IMR-90 (cell line): ENCODE data around the gene ZNF280C. TPM values are rescaled to one million over a fixed set of nuclear protein-coding genes. Genes with fewer than 3 reads are reported as not detected.

Experiments
- ATAC-seq: fragments of 200-7000 bp; cut with Tn5 transposase; 2 replicates; pipeline ENCODE4 v1.9.1; 2020; ENCODE audit warnings: low read depth, mild to moderate bottlenecking, moderate library complexity
- BruUV-seq: library from RNA; stranded (reverse); fragments of 400-500 nt; replicated peaks from 2 replicates; lab custom pipeline; 2021; lab: Mats Ljungman, UMichigan
- CTCF ChIA-PET: fragments of 300-600 bp; formaldehyde crosslinking; extraction: SDS; loops from one replicate; lab custom pipeline; 2021; ENCODE audit warnings: antibody characterized with exemption; lab: Yijun Ruan, JAX
- POLR2A ChIA-PET: fragments of 300-600 bp; sonication (Branson Sonifier 250); formaldehyde crosslinking; loops from one replicate; lab custom pipeline; 2022; ENCODE audit warnings: antibody characterized with exemption; ENCODE audit not compliant: unreplicated experiment; lab: Charles Lee
- DNase-seq: peaks from one replicate; pipeline ENCODE4 v3.0.0; 2013
- H2AFZ ChIP-seq: replicated peaks from 2 replicates; pipeline ENCODE3; 2013; ENCODE audit warnings: low read length, mild to moderate bottlenecking; ENCODE audit not compliant: poor library complexity
- H2AK5ac ChIP-seq: 2 replicates; pipeline ENCODE4 v1.6.1; 2013; ENCODE audit warnings: low read depth, low read length, inconsistent platforms
- H2AK9ac ChIP-seq: replicated peaks from 2 replicates; pipeline ENCODE3; 2013; ENCODE audit warnings: mild to moderate bottlenecking, low read depth, low read length, moderate library complexity; ENCODE audit not compliant: poor library complexity
- H2BK120ac ChIP-seq: 2 replicates; pipeline ENCODE4 v1.6.1; 2013; ENCODE audit warnings: low read depth, low read length, inconsistent platforms
- H2BK15ac ChIP-seq: 3 replicates; pipeline ENCODE4 v1.6.1; 2013; ENCODE audit warnings: low read depth, low read length, inconsistent platforms
- H2BK20ac ChIP-seq: 2 replicates; pipeline ENCODE4 v1.6.1; 2013; ENCODE audit warnings: low read depth, mild to moderate bottlenecking, inconsistent platforms, low read length, moderate library complexity
- H2BK5ac ChIP-seq: 2 replicates; pipeline ENCODE4 v1.6.1; 2013; ENCODE audit warnings: mild to moderate bottlenecking, low read depth, low read length, inconsistent platforms; ENCODE audit not compliant: poor library complexity, severe bottlenecking
- H3K14ac ChIP-seq: replicated peaks from 2 replicates; pipeline ENCODE4 v1.6.1; 2013; ENCODE audit warnings: low read depth, low read length, inconsistent platforms
- H3K18ac ChIP-seq: 2 replicates; pipeline ENCODE4 v1.6.1; 2013; ENCODE audit warnings: low read depth, low read length, control low read depth
- H3K23ac ChIP-seq: 2 replicates; pipeline ENCODE4 v1.6.1; 2013; ENCODE audit warnings: low read depth, low read length, inconsistent platforms
- H3K27ac ChIP-seq: 2 replicates; pipeline ENCODE4 v1.5.1; 2013; ENCODE audit warnings: mild to moderate bottlenecking, control low read depth, low read length; ENCODE audit not compliant: insufficient read depth
- H3K27me3 ChIP-seq: 2 replicates; pipeline ENCODE4 v1.6.1; 2013; ENCODE audit warnings: low read length; ENCODE audit not compliant: control insufficient read depth, insufficient read depth
- H3K36me3 ChIP-seq: 2 replicates; pipeline ENCODE4 v1.6.1; 2013; ENCODE audit warnings: low read length, mixed read lengths; ENCODE audit not compliant: control insufficient read depth, insufficient read depth
- H3K4ac ChIP-seq: 2 replicates; pipeline ENCODE4 v1.6.1; 2013; ENCODE audit warnings: low read depth, low read length, inconsistent platforms
- H3K4me1 ChIP-seq: 2 replicates; pipeline ENCODE4 v1.6.1; 2013; ENCODE audit warnings: low read length, mixed read lengths; ENCODE audit not compliant: control insufficient read depth, insufficient read depth
- H3K4me2 ChIP-seq: 2 replicates; pipeline ENCODE4 v1.6.1; 2013; ENCODE audit warnings: low read depth, mild to moderate bottlenecking, control low read depth, low read length, moderate library complexity
- H3K4me3 ChIP-seq: 2 replicates; pipeline ENCODE4 v1.5.1; 2013; ENCODE audit warnings: low read depth, mild to moderate bottlenecking, control low read depth, low read length, moderate library complexity; ENCODE audit not compliant: insufficient read depth
- H3K56ac ChIP-seq: 2 replicates; pipeline ENCODE4 v1.6.1; 2013; ENCODE audit warnings: low read length, inconsistent platforms; ENCODE audit not compliant: insufficient read depth; ENCODE audit errors: extremely low read depth
- H3K79me1 ChIP-seq, 2 experiments: 2 replicates each; pipeline ENCODE4 v1.6.1; 2013; ENCODE audit warnings: low read length in 2 of 2, inconsistent platforms in 1 of 2, low read depth in 1 of 2
- H3K9ac ChIP-seq: 2 replicates; pipeline ENCODE4 v1.6.1; 2013; ENCODE audit warnings: low read depth, low read length, control low read depth
- H3K9me1 ChIP-seq: 2 replicates; pipeline ENCODE4 v1.6.1; 2013; ENCODE audit warnings: low read length, inconsistent platforms; ENCODE audit not compliant: insufficient read depth
- H3K9me3 ChIP-seq: 2 replicates; pipeline ENCODE4 v1.6.1; 2013; ENCODE audit warnings: low read length; ENCODE audit not compliant: control insufficient read depth, insufficient read depth
- H4K20me1 ChIP-seq: 2 replicates; pipeline ENCODE4 v1.6.1; 2013; ENCODE audit warnings: low read length, inconsistent platforms; ENCODE audit not compliant: insufficient read depth
- H4K5ac ChIP-seq: 2 replicates; pipeline ENCODE4 v1.6.1; 2013; ENCODE audit warnings: mild to moderate bottlenecking, low read depth, low read length, control low read depth
- H4K8ac ChIP-seq, 2 experiments: 2 replicates each; pipeline ENCODE4 v1.6.1; 2013; ENCODE audit warnings: low read depth in 2 of 2, low read length in 2 of 2, control low read depth in 1 of 2, inconsistent platforms in 1 of 2
- H4K91ac ChIP-seq: 2 replicates; pipeline ENCODE4 v1.6.1; 2013; ENCODE audit warnings: low read depth, low read length, inconsistent platforms; ENCODE audit not compliant: insufficient read depth
- CEBPB ChIP-seq: IDR thresholded peaks from 2 replicates; pipeline ENCODE4 v1.6.1; 2012; ENCODE audit warnings: low read depth, low read length, improper control_type of control experiment
- CTCF ChIP-seq: conservative IDR thresholded peaks from 2 replicates; pipeline ENCODE4 v1.5.1; 2012; ENCODE audit warnings: mild to moderate bottlenecking, low read depth, low read length, improper control_type of control experiment
- MAFK ChIP-seq: IDR thresholded peaks from 2 replicates; pipeline ENCODE4 v1.6.1; 2012; ENCODE audit warnings: low read depth, low read length, improper control_type of control experiment
- MAZ ChIP-seq: IDR thresholded peaks from 2 replicates; pipeline ENCODE4 v1.6.1; 2012; ENCODE audit warnings: low read depth, mild to moderate bottlenecking, low read length, improper control_type of control experiment, moderate library complexity, borderline replicate concordance
- POLR2A ChIP-seq: IDR thresholded peaks from 2 replicates; pipeline ENCODE4 v1.6.1; 2012; ENCODE audit warnings: mild to moderate bottlenecking, low read depth, low read length
- WGBS, 2 experiments: methylation state at CpG; one replicate each; pipeline versions ENCODE4 v1.1.5 to v1.1.7; 2013; ENCODE audit warnings: missing lambda C conversion rate in 2 of 2; ENCODE audit not compliant: insufficient read length in 1 of 2; ENCODE audit errors: extremely low coverage in 2 of 2; 5-methylcytosine and 5-hydroxymethylcytosine counted together
- dilution Hi-C: fragments of 300-500 bp; cut with HindIII; formaldehyde crosslinking; loops from one replicate; pipeline ENCODE4 v1.14.3; 2018; ENCODE audit warnings: low sequenced_read_pairs; ENCODE audit not compliant: unreplicated experiment
- in situ Hi-C: fragments of 300-500 bp; cut with MboI; formaldehyde crosslinking; loops from 3 replicates; pipeline ENCODE4 v1.14.3; 2019; ENCODE audit warnings: low sequenced_read_pairs, inconsistent platforms, mixed read lengths
- intact Hi-C: fragments of 100-400 bp; cut with micrococcal nuclease; formaldehyde crosslinking; loops from 2 replicates; pipeline ENCODE4 v1.10.0; 2022
- polyA plus RNA-seq, 3 experiments: library from polyadenylated mRNA; depleted of rRNA; stranded (reverse); fragments of >200 nt; gene quantifications; 2 replicates each; pipeline ENCODE4 v1.2.3, GENCODE V29; 2012; ENCODE audit warnings: low replicate concordance in 1 of 3
- total RNA-seq: library from RNA; depleted of rRNA; stranded (reverse); fragments of >200 nt; gene quantifications from 2 replicates; pipeline ENCODE4 v1.2.3, GENCODE V29; 2012

The ZNF280C gene
- total and polyA plus RNA-seq, 2 of the 4 experiments (the other 2 are of a cell fraction): 3.1 to 4.5 TPM

GRCh38 chrX:130179170-130179569, 89.5 kb downstream of the ZNF280C start:
- no peak overlapping the region for H2AFZ ChIP-seq
- in situ Hi-C loops: loop anchor here (25.0 kb wide), 1 partner anchor 567 kb away; no protein-coding TSS in a partner anchor

More at GRCh38 chrX:130179170-130179569, 89.5 kb downstream of the ZNF280C start:
- Histone ChIP-seq H3K27ac (no peak overlapping the region), H3K9me1 (peaks cover 5% of the 10 kb centered on the region), H2AK9ac (no peak overlapping the region), H4K8ac (no peak overlapping the region), H3K4me2 (no peak overlapping the region), H4K20me1 (no peaks in the 10 kb centered on the region; the same call in 1 of the 2 replicates), H2BK120ac (no peak overlapping the region), H3K14ac (no peak overlapping the region), H2BK5ac (no peak overlapping the region), H3K4me3 (no peak overlapping the region), H3K79me1 (no peaks in the 10 kb centered on the region), H3K56ac (no peak overlapping the region), H4K5ac (no peak overlapping the region), H2BK15ac (no peak overlapping the region), H3K18ac (no peak overlapping the region), H3K23ac (no peak overlapping the region), H3K9me3 (no peaks in the 10 kb centered on the region), H2AK5ac (no peak overlapping the region), H3K4me1 (peaks cover 4% of the 10 kb centered on the region; the same call in 1 of the 2 replicates), H3K27me3 (peaks cover 2% of the 10 kb centered on the region; the same call in 1 of the 2 replicates), H3K36me3 (no peaks in the 10 kb centered on the region), H2BK20ac (no peak overlapping the region), H4K91ac (no peak overlapping the region), H3K4ac (no peak overlapping the region), H3K9ac (no peak overlapping the region)
- BruUV-seq: no TSS peak
- TF ChIP-seq MAFK: no peak
- no peak for TF ChIP-seq POLR2A
- TF ChIP-seq CEBPB: no peak
- no peak for TF ChIP-seq MAZ
- TF ChIP-seq CTCF: no peak
- intact Hi-C loops: no loop called here
- dilution Hi-C loops: no loop called here
- no peak for ATAC-seq
- no CpG with 5 or more reads among the region's 5 CpGs for WGBS, 2 experiments
- POLR2A ChIA-PET: interaction anchor here (0.6 kb wide), 1 partner anchor 223 kb away, joined by 5 read pairs; no protein-coding TSS in a partner anchor
- DNase-seq: no peak
- CTCF ChIA-PET: no interaction called here
